Nephron (organoid): ENCODE results near the gene UCN.

ENCODE experiments used
- H3K27ac Mint-ChIP-seq, 3 experiments: 2 replicates each; pipeline ENCODE4 v1.8.0; 2020; ENCODE audit warnings: mixed read lengths in 3 of 3, mild to moderate bottlenecking in 2 of 3, moderate library complexity in 1 of 3
- H3K27me3 Mint-ChIP-seq: 2 replicates; pipeline ENCODE4 v1.8.0; 2021; ENCODE audit warnings: low read depth, mild to moderate bottlenecking, moderate library complexity, mixed read lengths
- H3K36me3 Mint-ChIP-seq: 2 replicates; pipeline ENCODE4 v1.8.0; 2020; ENCODE audit warnings: low read depth, mixed read lengths
- H3K4me1 Mint-ChIP-seq: 2 replicates; pipeline ENCODE4 v1.8.0; 2020; ENCODE audit warnings: mixed read lengths
- H3K4me3 Mint-ChIP-seq, 3 experiments: 2 replicates each; pipeline ENCODE4 v1.8.0; 2020; ENCODE audit warnings: mild to moderate bottlenecking in 3 of 3, mixed read lengths in 3 of 3, moderate library complexity in 2 of 3
- H3K9me3 Mint-ChIP-seq: 2 replicates; pipeline ENCODE4 v1.8.0; 2020; ENCODE audit warnings: mixed read lengths
- TF ChIP-seq, protein P1 (sequence below), 3 experiments: fragments of 200-600 bp; sonication (generic); IDR thresholded peaks; one replicate each; pipeline ENCODE4 v1.5.0; 2021; ENCODE audit warnings: antibody characterized with exemption in 3 of 3; ENCODE audit not compliant: unreplicated experiment in 3 of 3

Gene UCN

DNA sequence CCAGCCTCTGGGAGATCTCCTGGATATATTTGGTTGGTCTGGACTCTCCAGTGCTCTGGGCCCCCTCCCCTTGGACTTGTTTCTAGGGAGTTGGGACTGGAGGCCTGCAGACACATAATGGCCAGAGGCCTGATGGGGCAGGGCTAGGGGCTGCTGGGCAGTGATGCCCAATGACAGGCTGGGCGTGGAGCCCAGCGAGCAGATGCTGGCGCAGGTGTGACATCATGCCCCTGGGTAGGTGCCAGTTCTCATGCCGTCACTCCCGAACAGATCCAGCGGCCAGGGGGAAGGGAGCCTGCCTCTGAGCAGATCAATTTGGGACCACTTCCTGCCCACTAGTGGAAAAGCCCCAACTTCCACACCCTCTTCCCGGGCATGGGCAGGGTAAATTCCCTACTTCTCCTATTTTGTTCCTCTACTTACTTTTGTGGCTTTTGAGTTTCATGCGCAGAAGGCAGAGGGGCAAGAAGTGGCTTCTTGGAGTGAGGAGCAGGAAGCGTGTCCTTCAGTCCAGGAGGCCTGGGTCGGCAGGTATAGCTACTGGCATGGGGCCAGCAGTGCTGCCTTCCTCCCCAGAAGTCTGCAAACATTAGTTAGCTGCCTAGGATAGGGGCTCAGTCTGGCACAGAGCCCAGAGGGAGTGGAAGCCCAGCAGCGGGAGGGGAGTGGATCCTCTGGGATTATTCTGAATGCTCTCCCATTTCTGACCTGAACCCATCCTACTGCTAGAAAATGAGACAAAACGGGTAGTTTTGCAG, 8.6 kb upstream of the UCN start:
- peaks cover 5% of the 10 kb centered on the region for H3K36me3 Mint-ChIP-seq
- peaks cover 6% of the 10 kb centered on the region for H3K27me3 Mint-ChIP-seq
- H3K9me3 Mint-ChIP-seq, result no peaks in the 10 kb centered on the region
- no peak overlapping the region for H3K27ac Mint-ChIP-seq
- no peak overlapping the region for H3K4me3 Mint-ChIP-seq
- H3K4me1 Mint-ChIP-seq, result no peaks in the 10 kb centered on the region
- TF ChIP-seq, protein P1, sequence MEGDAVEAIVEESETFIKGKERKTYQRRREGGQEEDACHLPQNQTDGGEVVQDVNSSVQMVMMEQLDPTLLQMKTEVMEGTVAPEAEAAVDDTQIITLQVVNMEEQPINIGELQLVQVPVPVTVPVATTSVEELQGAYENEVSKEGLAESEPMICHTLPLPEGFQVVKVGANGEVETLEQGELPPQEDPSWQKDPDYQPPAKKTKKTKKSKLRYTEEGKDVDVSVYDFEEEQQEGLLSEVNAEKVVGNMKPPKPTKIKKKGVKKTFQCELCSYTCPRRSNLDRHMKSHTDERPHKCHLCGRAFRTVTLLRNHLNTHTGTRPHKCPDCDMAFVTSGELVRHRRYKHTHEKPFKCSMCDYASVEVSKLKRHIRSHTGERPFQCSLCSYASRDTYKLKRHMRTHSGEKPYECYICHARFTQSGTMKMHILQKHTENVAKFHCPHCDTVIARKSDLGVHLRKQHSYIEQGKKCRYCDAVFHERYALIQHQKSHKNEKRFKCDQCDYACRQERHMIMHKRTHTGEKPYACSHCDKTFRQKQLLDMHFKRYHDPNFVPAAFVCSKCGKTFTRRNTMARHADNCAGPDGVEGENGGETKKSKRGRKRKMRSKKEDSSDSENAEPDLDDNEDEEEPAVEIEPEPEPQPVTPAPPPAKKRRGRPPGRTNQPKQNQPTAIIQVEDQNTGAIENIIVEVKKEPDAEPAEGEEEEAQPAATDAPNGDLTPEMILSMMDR (IDR thresholded peaks at IDR 0.05; ENCODE audit: unreplicated experiment in 3 of 3), result no peak

DNA sequence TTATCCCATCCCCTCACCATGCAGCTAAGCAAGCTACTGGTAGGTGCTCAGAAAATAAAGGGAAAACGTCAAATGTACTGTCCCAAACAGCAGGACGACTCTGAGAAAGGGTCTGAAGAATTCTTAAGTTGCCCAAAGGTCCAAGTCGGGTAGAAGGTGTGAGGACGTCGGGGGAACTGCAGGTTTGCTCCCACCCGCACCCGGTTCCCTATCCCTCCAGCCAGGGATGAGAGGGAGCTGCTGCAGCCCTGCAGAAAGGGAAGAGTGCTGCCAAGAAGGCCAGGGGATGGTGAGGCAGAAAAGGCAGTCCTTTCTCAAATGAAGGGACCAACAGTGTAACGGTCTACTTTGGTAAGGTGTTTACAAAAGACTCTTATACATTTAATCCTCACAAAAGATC, 6.9 kb upstream of the UCN start:
- H3K4me3 Mint-ChIP-seq, result no peak overlapping the region
- H3K36me3 Mint-ChIP-seq, result peaks cover 14% of the 10 kb centered on the region
- H3K9me3 Mint-ChIP-seq, result no peaks in the 10 kb centered on the region
- peaks cover 6% of the 10 kb centered on the region for H3K27me3 Mint-ChIP-seq
- no peaks in the 10 kb centered on the region for H3K4me1 Mint-ChIP-seq
- TF ChIP-seq, protein P1 (IDR thresholded peaks at IDR 0.05; ENCODE audit: unreplicated experiment in 3 of 3), result no peak
- no peak overlapping the region for H3K27ac Mint-ChIP-seq

DNA sequence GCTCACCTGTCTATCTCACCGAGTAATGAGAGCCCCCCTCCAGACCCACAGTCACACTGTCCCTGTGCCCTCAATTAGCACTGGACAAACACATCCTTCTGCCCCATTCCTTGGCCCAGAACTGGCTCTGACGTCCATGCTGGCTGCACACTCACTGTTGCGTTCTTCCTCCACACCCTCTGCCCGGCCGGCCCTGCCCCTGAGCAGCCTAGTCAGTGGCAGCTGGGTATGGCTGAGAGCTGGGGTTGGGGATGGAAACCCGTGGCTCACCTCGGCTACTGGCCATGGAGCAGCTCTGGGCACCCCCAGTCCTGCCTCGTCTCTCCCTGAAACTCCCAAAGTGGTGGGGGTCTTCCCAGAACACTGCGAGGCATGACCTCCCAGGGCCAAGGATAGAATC, 6.5 kb upstream of the UCN start:
- no peaks in the 10 kb centered on the region for H3K4me1 Mint-ChIP-seq
- H3K9me3 Mint-ChIP-seq, result no peaks in the 10 kb centered on the region
- peaks cover 10% of the 10 kb centered on the region for H3K27me3 Mint-ChIP-seq
- H3K4me3 Mint-ChIP-seq, result no peak overlapping the region
- peaks cover 17% of the 10 kb centered on the region for H3K36me3 Mint-ChIP-seq
- TF ChIP-seq, protein P1 (IDR thresholded peaks at IDR 0.05; ENCODE audit: unreplicated experiment in 3 of 3), result no peak
- H3K27ac Mint-ChIP-seq, result no peak overlapping the region

DNA sequence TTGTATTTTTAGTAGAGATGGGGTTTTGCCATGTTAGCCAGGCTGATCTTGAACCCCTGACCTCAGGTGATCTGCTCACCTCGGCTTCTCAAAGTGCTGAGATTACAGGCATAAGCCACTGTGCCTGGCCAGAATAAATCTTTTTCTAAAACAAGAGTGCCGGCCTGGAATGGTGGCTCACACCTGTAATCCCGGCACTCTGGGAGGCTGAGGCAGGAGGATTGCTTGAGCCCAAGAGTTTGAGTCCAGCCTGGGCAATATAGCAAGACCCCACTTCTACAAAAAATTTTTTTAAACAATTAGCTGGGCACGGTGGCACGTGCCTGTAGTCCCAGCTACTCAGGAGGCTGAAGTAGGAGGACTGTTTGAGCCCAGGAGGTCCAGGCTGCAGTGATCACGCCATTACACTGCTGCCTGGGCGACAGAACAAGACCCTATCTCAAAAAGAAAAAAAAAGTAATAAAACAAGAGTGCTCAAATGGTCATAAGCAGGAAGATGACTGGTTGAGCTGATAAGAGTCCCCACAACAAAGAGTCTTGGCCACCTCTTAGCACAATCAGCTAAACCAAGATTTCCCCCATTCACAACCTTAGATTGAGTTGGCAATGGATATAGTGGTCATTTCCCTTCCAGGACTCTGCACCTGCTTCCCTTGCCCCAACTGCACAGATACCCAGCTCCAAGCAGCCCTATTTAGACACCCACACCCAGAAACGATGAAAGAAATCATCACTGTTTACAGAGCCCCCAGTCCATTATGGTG, 5.8 kb upstream of the UCN start:
- H3K27me3 Mint-ChIP-seq, result peaks cover 13% of the 10 kb centered on the region
- TF ChIP-seq, protein P1 (IDR thresholded peaks at IDR 0.05; ENCODE audit: unreplicated experiment in 3 of 3), result no peak
- no peaks in the 10 kb centered on the region for H3K4me1 Mint-ChIP-seq
- no peaks in the 10 kb centered on the region for H3K9me3 Mint-ChIP-seq
- H3K36me3 Mint-ChIP-seq, result peaks cover 20% of the 10 kb centered on the region
- no peak overlapping the region for H3K27ac Mint-ChIP-seq
- no peak overlapping the region for H3K4me3 Mint-ChIP-seq

DNA sequence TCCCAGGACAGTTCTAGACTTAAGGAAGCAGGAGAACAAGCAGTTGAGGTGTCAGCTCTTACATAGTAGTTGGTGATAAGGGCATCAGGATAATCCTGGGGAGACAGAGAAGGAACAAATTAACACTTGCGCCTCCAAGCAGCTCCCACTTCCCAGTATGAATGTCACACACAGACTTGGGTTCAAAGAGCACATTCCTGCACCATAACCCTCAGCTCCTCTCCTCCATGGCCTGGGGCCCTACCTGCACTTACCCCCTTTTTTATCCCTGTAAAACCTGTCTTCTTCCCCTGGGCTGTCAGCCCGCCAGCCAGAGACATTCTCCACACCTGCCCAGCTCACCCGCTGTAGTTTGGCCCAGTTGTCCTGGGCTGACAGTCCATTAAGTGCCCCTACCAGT, 3.9 kb upstream of the UCN start:
- H3K36me3 Mint-ChIP-seq, result peaks cover 25% of the 10 kb centered on the region
- no peak overlapping the region for H3K4me3 Mint-ChIP-seq
- H3K9me3 Mint-ChIP-seq, result no peaks in the 10 kb centered on the region
- no peak overlapping the region for H3K27ac Mint-ChIP-seq
- H3K27me3 Mint-ChIP-seq, result peaks cover 27% of the 10 kb centered on the region
- H3K4me1 Mint-ChIP-seq, result no peaks in the 10 kb centered on the region
- TF ChIP-seq, protein P1 (IDR thresholded peaks at IDR 0.05; ENCODE audit: unreplicated experiment in 3 of 3), result no peak
